Cortex of kidney (tissue), 1 donor: Measurements from ENCODE around the gene TFE3.
"Not testable (repeated sequence)": the region's sequence is repeated elsewhere in the genome, so short reads cannot be mapped to it uniquely, and the experiment has no call there.

Experiments
- DNase-seq: peaks from one replicate; lab custom pipeline; 2025; lab: John Stamatoyannopoulos, UW

TFE3 gene

GRCh38 chrX:49001521-49002090, 41.6 kb downstream of the TFE3 start:
- no peak for DNase-seq

GRCh38 chrX:49000636-49001035, 42.5 kb downstream of the TFE3 start:
- no peak for DNase-seq

GRCh38 chrX:48999030-48999429, 44.1 kb downstream of the TFE3 start:
- DNase-seq: no peak

GRCh38 chrX:48998391-48998790, 44.8 kb downstream of the TFE3 start:
- DNase-seq: no peak

GRCh38 chrX:48997865-48998264, 45.3 kb downstream of the TFE3 start:
- DNase-seq: no peak

GRCh38 chrX:48997455-48997854, 45.7 kb downstream of the TFE3 start:
- DNase-seq: no peak

- no peak for DNase-seq
These were observed 46.2 kb downstream of the TFE3 start for GRCh38 chrX:48996969-48997368.

GRCh38 chrX:48992341-48992740, 50.8 kb downstream of the TFE3 start:
- no peak for DNase-seq

- DNase-seq: no peak
These were observed 53.7 kb downstream of the TFE3 start for GRCh38 chrX:48989483-48989882.

GRCh38 chrX:48983896-48984295, 59.3 kb downstream of the TFE3 start:
- no peak for DNase-seq

- DNase-seq: no peak
These were observed 60.1 kb downstream of the TFE3 start for GRCh38 chrX:48983081-48983480.

- DNase-seq: no peak
These were observed 62.0 kb downstream of the TFE3 start for GRCh38 chrX:48981178-48981577.

GRCh38 chrX:48980341-48980740, 62.8 kb downstream of the TFE3 start:
- not testable (repeated sequence) for DNase-seq
